ENCODE data around the gene FNDC11.

DNA sequence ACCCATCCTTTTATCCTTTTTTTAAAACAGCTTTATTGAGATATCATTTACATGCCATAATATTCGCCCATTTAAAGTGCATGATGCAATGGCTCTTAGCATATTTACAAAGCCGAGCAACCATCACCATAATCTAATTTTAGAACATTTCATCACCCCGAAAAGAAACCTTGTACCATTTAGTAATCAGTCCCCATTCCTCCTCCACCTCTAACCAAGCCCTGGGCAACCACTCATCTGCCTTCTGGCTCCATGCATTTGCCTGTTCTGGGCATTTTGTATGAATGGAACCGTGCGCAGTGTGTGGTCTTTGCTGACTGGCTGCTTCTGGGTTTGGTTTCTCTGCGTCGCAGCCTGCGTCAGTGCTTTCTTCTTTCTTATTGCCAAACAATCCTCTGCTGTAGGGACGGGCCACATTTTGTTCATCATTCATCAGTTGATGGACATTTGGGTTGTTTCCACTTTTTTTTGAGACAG, 44.8 kb upstream of the FNDC11 start:
- TF ChIP-seq, protein P1, sequence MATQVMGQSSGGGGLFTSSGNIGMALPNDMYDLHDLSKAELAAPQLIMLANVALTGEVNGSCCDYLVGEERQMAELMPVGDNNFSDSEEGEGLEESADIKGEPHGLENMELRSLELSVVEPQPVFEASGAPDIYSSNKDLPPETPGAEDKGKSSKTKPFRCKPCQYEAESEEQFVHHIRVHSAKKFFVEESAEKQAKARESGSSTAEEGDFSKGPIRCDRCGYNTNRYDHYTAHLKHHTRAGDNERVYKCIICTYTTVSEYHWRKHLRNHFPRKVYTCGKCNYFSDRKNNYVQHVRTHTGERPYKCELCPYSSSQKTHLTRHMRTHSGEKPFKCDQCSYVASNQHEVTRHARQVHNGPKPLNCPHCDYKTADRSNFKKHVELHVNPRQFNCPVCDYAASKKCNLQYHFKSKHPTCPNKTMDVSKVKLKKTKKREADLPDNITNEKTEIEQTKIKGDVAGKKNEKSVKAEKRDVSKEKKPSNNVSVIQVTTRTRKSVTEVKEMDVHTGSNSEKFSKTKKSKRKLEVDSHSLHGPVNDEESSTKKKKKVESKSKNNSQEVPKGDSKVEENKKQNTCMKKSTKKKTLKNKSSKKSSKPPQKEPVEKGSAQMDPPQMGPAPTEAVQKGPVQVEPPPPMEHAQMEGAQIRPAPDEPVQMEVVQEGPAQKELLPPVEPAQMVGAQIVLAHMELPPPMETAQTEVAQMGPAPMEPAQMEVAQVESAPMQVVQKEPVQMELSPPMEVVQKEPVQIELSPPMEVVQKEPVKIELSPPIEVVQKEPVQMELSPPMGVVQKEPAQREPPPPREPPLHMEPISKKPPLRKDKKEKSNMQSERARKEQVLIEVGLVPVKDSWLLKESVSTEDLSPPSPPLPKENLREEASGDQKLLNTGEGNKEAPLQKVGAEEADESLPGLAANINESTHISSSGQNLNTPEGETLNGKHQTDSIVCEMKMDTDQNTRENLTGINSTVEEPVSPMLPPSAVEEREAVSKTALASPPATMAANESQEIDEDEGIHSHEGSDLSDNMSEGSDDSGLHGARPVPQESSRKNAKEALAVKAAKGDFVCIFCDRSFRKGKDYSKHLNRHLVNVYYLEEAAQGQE (IDR thresholded peaks at IDR 0.05; ENCODE audit: insufficient read depth in 1 of 2, low read depth in 2 of 2, low read length in 2 of 2) = no peak
- TF ChIP-seq SIN3A (IDR thresholded peaks at IDR 0.05; ENCODE audit: borderline replicate concordance, insufficient read depth, low read length) = no peak

All from PFSK-1 (cell line).